Measurements from ENCODE around the gene LDLRAD3. TPM values are rescaled to one million over a fixed set of nuclear protein-coding genes. Genes with fewer than 3 reads are reported as not detected.

The LDLRAD3 gene
- total RNA-seq, 1 experiment from 2014 or later = 55.7 TPM

GRCh38 chr11:35968386-35969088 is 24.7 kb downstream of the LDLRAD3 start:
- peaks cover 28% of the 10 kb centered on the region for H3K4me1 Mint-ChIP-seq (ENCODE audit: insufficient read depth, unreplicated experiment)
- peaks cover 22% of the 10 kb centered on the region for H3K36me3 Mint-ChIP-seq (ENCODE audit: insufficient read depth, unreplicated experiment)
- H3K9me3 Mint-ChIP-seq (ENCODE audit: unreplicated experiment) = peaks cover 6% of the 10 kb centered on the region
- H3K4me3 Mint-ChIP-seq (ENCODE audit: unreplicated experiment) = no peak overlapping the region
- DNase-seq (ENCODE audit: unreplicated experiment) = no peak
- H3K27me3 Mint-ChIP-seq (ENCODE audit: insufficient read depth, unreplicated experiment) = no peaks in the 10 kb centered on the region
- ChIA-PET POLR2A (interaction anchor here (0.6 to 1.2 kb wide), 3 partner anchors 8 to 145 kb away, joined by 3 to 4 read pairs (median 3); no protein-coding TSS in a partner anchor), CTCF (interaction anchor here (0.6 kb wide), 1 partner anchor 242 kb away, joined by 3 read pairs; no protein-coding TSS in a partner anchor)
- no peak overlapping the region for H3K27ac Mint-ChIP-seq (ENCODE audit: low read depth, unreplicated experiment)
- BruUV-seq (replicated peaks) = no TSS peak
- intact Hi-C loops (cut with micrococcal nuclease) = no loop called here
- no peak for TF ChIP-seq CTCF (IDR thresholded peaks at IDR 0.05; ENCODE audit: unreplicated experiment)

GRCh38 chr11:35969089-35970042 is 25.5 kb downstream of the LDLRAD3 start:
- POLR2A ChIA-PET = interaction anchor here (0.9 to 1.2 kb wide), 3 partner anchors 7 to 146 kb away, joined by 3 to 4 read pairs (median 3); no protein-coding TSS in a partner anchor
- H3K27me3 Mint-ChIP-seq (ENCODE audit: insufficient read depth, unreplicated experiment) = no peaks in the 10 kb centered on the region
- intact Hi-C loops (cut with micrococcal nuclease) = no loop called here
- no TSS peak for BruUV-seq (replicated peaks)
- peaks cover 21% of the 10 kb centered on the region for H3K4me1 Mint-ChIP-seq (ENCODE audit: insufficient read depth, unreplicated experiment)
- CTCF ChIA-PET = interaction anchor here (0.6 kb wide), 1 partner anchor 293 kb away, joined by 3 read pairs; no protein-coding TSS in a partner anchor
- TF ChIP-seq CTCF (IDR thresholded peaks at IDR 0.05; ENCODE audit: unreplicated experiment) = no peak
- H3K4me3 Mint-ChIP-seq (ENCODE audit: unreplicated experiment) = no peak overlapping the region
- H3K36me3 Mint-ChIP-seq (ENCODE audit: insufficient read depth, unreplicated experiment) = peaks cover 20% of the 10 kb centered on the region
- no peak overlapping the region for H3K27ac Mint-ChIP-seq (ENCODE audit: low read depth, unreplicated experiment)
- no peak for DNase-seq (ENCODE audit: unreplicated experiment)
- H3K9me3 Mint-ChIP-seq (ENCODE audit: unreplicated experiment) = peaks cover 4% of the 10 kb centered on the region

- H3K4me3 Mint-ChIP-seq (ENCODE audit: unreplicated experiment) = no peak overlapping the region
- ChIA-PET CTCF (no interaction called here), POLR2A (interaction anchor here (1.1 kb wide), 1 partner anchor 17 kb away, joined by 3 read pairs; no protein-coding TSS in a partner anchor)
These were observed 26.6 kb downstream of the LDLRAD3 start for GRCh38 chr11:35970445-35970844.

More at GRCh38 chr11:35970445-35970844, 26.6 kb downstream of the LDLRAD3 start:
- Mint-ChIP-seq H3K27ac (ENCODE audit: low read depth, unreplicated experiment) (no peak overlapping the region), H3K4me1 (ENCODE audit: insufficient read depth, unreplicated experiment) (peaks cover 26% of the 10 kb centered on the region), H3K27me3 (ENCODE audit: insufficient read depth, unreplicated experiment) (no peaks in the 10 kb centered on the region), H3K9me3 (ENCODE audit: unreplicated experiment) (peaks cover 8% of the 10 kb centered on the region), H3K36me3 (ENCODE audit: insufficient read depth, unreplicated experiment) (peaks cover 31% of the 10 kb centered on the region)
- no TSS peak for BruUV-seq (replicated peaks)
- TF ChIP-seq CTCF (IDR thresholded peaks at IDR 0.05; ENCODE audit: unreplicated experiment) = no peak
- no peak for DNase-seq (ENCODE audit: unreplicated experiment)
- intact Hi-C loops (cut with micrococcal nuclease) = no loop called here
